RWPE1 (cell line): Measurements from ENCODE around the gene ZNF512.
"Not testable (repeated sequence)": the region's sequence is repeated elsewhere in the genome, so short reads cannot be mapped to it uniquely, and the experiment has no call there.

Source experiments
- CTCF ChIA-PET: fragments of 350-600 bp; sonication (Branson Sonifier 250); formaldehyde crosslinking; extraction: SDS; loops from one replicate; lab custom pipeline; 2021; lab: Yijun Ruan, JAX
- POLR2A ChIA-PET: fragments of 400-600 bp; formaldehyde crosslinking; extraction: SDS; loops from one replicate; lab custom pipeline; 2020; ENCODE audit warnings: antibody characterized with exemption; ENCODE audit not compliant: low non-redundant PET; lab: Yijun Ruan, JAX
- DNase-seq: peaks from one replicate; pipeline ENCODE4 v3.0.0; 2012; ENCODE audit warnings: low spot score
- H3K27ac ChIP-seq: fragments of 450-650 bp; 2 replicates; pipeline ENCODE4 v1.5.1; 2017
- TF ChIP-seq, protein P1 (sequence below): fragments of 450-650 bp; conservative IDR thresholded peaks from 2 replicates; pipeline ENCODE4 v1.5.1; 2017; ENCODE audit warnings: low read depth, mild to moderate bottlenecking

Gene ZNF512

DNA sequence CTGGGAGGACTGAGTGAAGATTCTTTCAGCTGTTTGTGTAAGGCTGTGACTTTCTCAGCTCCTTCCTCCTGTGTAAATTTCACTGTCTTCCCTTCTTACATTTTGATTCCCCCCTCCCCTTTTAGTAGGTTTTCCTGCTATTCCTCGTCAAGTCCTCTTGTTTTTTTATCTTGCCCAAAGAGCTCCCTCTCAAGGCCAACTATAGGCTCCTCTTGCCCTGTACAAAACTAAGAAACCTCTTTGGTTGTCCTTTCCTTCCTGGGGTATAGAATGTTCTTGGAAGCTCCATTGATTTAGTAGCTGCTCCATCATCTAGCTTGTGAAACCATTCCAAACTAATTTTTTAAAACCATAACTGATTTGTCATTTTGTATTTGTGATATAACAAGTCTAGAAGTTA, 38.7 kb downstream of the ZNF512 start:
- TF ChIP-seq, protein P1, sequence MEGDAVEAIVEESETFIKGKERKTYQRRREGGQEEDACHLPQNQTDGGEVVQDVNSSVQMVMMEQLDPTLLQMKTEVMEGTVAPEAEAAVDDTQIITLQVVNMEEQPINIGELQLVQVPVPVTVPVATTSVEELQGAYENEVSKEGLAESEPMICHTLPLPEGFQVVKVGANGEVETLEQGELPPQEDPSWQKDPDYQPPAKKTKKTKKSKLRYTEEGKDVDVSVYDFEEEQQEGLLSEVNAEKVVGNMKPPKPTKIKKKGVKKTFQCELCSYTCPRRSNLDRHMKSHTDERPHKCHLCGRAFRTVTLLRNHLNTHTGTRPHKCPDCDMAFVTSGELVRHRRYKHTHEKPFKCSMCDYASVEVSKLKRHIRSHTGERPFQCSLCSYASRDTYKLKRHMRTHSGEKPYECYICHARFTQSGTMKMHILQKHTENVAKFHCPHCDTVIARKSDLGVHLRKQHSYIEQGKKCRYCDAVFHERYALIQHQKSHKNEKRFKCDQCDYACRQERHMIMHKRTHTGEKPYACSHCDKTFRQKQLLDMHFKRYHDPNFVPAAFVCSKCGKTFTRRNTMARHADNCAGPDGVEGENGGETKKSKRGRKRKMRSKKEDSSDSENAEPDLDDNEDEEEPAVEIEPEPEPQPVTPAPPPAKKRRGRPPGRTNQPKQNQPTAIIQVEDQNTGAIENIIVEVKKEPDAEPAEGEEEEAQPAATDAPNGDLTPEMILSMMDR = no peak
- CTCF ChIA-PET = interaction anchor here (0.6 to 1.0 kb wide), 2 partner anchors 11 to 945 kb away, joined by 3 read pairs; no protein-coding TSS in a partner anchor
- no peak overlapping the region for H3K27ac ChIP-seq
- DNase-seq = no peak
- POLR2A ChIA-PET = no interaction called here

DNA sequence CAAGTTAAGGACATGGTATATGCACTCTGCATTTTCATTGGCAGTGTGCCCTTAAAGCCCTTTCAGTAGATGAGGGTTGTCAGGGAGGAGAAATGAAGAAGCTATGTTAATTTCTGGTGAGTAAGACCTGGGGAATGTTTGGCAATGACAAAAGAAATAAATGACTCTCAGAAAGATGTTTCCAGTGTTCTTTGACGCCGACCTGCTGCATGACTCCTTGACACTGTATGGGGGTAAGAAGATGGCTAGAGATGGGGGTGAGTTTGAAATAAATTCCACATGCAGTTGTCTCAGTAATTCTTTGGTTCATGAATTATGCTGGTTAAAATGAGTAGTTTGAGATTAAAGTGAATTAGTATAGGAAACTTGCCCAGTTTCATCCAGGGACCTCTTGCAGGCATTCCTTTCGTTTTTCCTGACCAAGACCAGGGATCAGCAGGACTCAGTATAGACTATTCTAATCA, 40.1 kb downstream of the ZNF512 start:
- DNase-seq = peak; percentile 36
- POLR2A ChIA-PET = no interaction called here

DNA sequence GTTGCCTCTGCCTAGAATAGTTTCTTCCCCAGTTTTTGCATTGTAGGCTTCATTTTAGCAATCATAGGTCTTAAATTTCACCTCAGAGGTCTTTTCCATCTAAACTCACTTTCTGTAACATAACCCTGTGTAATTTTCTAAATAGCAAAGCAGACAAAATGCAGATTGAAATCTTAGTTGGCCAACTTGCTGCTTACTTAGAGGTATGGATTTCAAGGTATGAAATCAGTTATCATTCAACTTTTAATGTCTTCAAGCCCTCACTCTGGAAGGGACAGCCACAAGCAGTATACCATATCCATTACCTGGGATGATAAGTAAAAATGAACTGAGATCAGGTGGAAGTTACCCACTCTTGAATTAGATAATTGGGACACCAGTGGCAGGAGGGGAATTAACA, 42.1 kb downstream of the ZNF512 start:
- TF ChIP-seq, protein P1 = no peak
- ChIA-PET POLR2A (no interaction called here), CTCF (no interaction called here)
- H3K27ac ChIP-seq = no peak overlapping the region
- no peak for DNase-seq

More for the DNA sequence above, 40.1 kb downstream of the ZNF512 start:
- CTCF ChIA-PET = interaction anchor here (0.7 kb wide), 1 partner anchor 26 kb away, joined by 4 read pairs; no protein-coding TSS in a partner anchor
- H3K27ac ChIP-seq = no peak overlapping the region
- TF ChIP-seq, protein P1 = no peak

DNA sequence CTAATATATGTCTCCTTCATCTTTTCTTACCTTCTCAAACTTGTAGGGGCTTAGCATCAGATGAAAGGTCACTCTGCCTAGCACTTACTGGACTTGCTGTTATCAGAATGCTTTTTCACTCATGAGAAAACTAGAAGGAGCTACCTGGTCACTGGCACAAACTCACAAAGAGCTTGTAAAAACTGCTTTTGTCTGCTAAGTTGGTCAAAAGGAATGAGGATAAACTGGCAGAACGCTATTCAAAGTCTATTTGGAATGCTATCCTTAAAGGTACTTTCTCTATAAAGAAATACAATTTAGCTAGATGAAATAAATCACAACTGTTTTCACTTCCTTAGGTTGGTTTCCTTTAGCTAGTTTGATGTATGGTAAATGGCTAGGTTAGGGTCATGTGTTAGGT, 43.5 kb downstream of the ZNF512 start:
- DNase-seq, CTCF ChIA-PET, H3K27ac ChIP-seq: not testable (repeated sequence)
- POLR2A ChIA-PET = interaction anchor here (0.6 kb wide), 1 partner anchor 1011 kb away, joined by 3 read pairs; no protein-coding TSS in a partner anchor

DNA sequence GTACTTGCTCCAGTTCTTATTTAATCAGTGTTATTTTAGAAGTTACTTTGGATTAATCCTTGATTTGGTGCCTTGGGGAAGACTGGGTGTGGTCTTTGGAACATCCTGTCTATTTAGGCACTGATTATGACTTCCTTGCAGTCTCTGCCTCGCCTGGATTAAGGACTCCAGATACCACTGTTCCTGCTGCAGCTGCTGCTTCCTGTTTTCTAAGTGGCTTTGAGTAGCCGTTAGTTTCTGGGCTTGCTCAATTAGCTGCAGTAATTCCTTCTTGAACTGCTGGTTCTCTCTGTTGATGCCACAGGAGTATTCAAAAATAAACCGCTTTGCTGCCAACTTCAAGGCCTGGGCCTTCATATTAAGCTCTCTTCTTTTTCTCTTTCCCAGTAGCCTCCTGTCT, 44.1 kb downstream of the ZNF512 start:
- H3K27ac ChIP-seq = peak overlapping the region; percentile 53; the same call in 1 of the 2 replicates
- POLR2A ChIA-PET = interaction anchor here (0.6 kb wide), 1 partner anchor 1012 kb away, joined by 3 read pairs; no protein-coding TSS in a partner anchor
- DNase-seq, CTCF ChIA-PET: not testable (repeated sequence)

DNA sequence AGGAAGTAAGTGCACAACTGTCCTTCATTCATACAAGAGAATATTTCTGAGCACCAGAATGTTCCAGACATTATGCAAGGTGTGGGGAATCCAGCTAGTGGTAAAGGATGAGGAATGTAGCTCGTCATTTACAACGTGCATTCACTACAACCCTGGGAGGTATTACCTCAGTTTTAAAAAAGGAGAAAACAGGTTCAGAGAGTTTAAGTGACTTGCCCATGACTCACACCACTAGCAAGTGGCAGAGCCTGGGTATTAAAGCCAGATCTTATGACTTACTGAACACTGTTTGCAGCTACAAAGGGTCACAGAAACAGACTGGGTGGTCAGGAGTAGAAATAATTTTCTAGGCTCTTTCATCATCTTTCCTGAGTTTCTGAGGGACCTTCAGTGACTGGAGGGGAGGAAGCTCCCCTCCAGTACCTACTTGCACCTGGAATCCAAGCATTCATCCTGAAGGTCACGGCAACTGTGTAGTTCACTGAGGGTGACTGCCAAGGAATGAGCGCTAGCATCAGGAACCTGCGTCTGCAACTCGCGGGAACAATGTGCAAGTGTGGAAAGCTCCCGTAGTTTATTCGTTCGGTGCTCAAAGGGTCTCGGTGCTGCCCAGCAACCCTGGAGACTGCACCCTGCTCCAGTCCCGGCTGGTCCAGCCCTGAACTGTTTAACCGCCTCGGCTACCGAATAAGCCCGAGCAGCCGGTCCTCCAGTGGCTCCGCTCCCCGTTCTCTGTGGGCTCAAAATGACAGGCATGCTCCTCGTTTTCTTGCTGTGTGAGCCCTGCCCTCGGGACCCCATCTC, 45.3 kb downstream of the ZNF512 start:
- ChIA-PET POLR2A (no interaction called here), CTCF (interaction anchor here (0.6 kb wide), 1 partner anchor 19 kb away, joined by 3 read pairs; no protein-coding TSS in a partner anchor)
- peak overlapping the region; percentile 94 for H3K27ac ChIP-seq
- DNase-seq = peak; percentile 86
- TF ChIP-seq, protein P1 = no peak

DNA sequence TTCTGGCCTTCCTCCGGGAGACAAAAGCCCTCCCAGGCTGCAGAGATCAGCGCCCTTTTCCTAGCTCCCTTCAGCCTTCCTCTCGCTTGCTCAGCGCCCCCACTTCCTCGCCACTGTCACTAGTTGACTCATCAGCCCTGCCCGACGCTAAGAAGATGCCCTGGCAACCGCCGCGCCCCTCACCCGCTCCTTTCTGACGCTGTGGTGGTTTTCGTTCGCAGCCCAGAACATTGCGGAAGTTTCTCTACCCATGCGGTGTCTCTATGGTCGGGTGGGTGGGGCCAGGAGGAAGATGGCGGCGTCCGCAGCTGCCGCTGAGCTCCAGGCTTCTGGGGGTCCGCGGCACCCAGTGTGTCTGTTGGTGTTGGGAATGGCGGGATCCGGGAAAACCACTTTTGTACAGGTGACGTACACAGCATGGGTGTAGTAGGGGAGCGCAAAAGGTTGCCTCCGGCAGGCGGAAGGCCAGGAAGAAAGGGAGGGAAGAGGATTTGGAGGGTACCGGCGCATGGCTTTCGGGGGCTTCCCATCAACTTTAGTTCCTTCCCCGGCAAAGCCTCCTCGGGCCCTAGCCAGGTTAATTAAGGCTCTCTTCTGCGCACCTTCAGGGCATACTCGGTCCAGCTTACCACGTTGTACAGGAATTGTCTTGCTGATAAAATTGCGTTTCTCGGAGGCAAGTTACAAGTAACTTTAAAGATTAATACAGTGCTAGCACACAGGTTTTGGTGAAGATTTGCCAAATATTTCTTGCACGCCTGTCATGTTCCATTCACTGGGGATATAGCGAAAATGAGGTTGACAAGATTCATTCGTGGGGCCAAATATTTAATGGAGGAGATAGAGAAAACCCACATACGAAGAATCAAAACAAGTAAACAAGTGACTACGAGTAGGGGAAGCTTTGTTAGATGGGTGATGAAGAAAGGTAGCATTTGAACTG, 46.2 kb downstream of the ZNF512 start, which contains the start of the genes CCDC121 and GPN1:
TSS of gene CCDC121 (minus strand) at position 246 of the 943 bp plus-strand sequence. CDS start 1,213 bp downstream, outside the sequence.
TSS of gene GPN1 (plus strand) at position 284 of the 943 bp plus-strand sequence. CDS start at position 293, 9 bp downstream.
- H3K27ac ChIP-seq = peak within 1 kb of the TSS; percentile 94
- POLR2A ChIA-PET = no interaction called here
- CTCF ChIA-PET = no interaction called here
- DNase-seq = peak; percentile 92
- TF ChIP-seq, protein P1 = no peak

DNA sequence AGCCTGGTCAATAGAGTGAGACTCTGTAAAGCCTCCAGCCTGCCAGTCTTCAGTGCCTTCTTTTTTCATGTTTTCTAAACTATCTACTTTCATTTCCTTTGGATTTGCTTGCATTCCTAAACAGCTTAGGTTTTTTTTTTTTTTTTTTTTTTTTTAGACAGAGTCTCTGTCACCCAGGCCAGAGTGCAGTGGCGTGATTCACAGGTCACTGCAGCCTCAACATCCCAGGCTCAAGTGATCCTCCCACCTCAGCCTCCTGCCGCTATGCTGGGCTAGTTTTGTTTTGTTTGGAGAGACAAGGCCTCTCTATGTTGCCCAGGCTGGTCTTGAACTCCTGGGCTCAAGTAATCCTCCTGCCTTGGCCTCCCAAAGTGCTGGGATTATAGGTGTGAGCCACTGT, 47.4 kb downstream of the ZNF512 start:
- H3K27ac ChIP-seq = peak overlapping the region; percentile 14; the same call in 1 of the 2 replicates
- POLR2A ChIA-PET = interaction anchor here (0.6 kb wide), 2 partner anchors 9 to 255 kb away, joined by 4 to 11 read pairs; no protein-coding TSS in a partner anchor
- CTCF ChIA-PET, DNase-seq: not testable (repeated sequence)
